GM18520 (cell line): ENCODE results near the gene NT5DC2.
"Not testable (repeated sequence)": the region's sequence is repeated elsewhere in the genome, so short reads cannot be mapped to it uniquely, and the experiment has no call there.

Experiments used
- ATAC-seq: cut with Tn5 transposase; IDR thresholded peaks from one replicate; pipeline ENCODE4 v1.9.1; 2021; ENCODE audit not compliant: unreplicated experiment

The NT5DC2 gene

DNA sequence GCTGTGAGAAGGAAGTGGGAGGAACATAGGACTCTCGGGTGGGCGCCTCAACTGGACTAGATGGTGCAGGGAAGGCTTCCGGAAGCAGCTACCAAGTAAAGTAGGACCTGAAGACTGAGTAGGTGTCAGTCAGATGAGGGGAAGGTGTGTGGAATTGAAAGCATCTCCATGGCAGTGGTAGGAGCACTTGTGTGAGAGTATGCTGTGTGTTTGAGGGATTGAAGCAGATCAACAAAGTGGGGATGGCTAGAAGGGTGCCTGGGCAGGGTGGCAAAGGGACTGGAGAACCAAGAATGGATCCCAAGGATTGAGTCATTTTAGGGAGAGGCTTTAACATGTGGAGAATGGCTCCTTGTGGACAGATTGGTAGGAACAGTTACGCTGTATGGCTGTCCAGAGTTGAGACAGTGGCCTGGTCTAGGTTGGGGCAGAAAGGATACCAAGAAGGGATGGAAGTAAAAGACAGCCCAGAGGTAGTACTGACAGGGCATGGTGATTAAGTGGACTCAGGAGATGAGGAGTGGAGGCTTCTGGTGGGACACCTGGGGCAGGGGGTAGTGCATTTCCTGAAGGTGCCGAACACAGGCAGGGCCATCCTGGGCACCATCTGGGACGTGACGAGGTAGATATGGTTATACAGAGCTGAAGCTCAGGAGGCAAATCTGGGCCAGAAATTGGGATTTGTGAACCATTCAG lies 4.2 kb upstream of the NT5DC2 start:
- ATAC-seq = no peak

DNA sequence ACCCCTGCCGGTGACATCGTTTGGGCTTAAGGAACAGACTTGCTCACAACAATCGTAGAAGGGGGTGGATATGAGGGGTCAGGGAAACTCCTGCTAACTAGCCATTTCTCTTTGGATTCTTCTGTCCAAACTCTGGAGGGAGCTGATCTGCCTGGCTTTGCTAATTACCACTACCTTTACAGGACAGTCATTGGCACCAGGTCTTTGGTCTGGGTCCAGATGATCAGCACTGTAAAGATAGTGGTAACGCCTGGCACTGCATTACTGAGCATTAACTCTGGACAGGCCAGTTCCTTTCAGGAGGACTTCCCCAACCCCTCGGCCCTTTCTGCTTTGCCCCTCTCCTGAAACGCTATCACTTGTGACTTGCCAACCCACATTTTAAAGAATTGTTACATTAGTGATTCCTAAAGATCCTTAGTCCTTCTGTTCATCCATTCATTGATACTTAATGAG lies 3.5 kb upstream of the NT5DC2 start:
- ATAC-seq = no peak

DNA sequence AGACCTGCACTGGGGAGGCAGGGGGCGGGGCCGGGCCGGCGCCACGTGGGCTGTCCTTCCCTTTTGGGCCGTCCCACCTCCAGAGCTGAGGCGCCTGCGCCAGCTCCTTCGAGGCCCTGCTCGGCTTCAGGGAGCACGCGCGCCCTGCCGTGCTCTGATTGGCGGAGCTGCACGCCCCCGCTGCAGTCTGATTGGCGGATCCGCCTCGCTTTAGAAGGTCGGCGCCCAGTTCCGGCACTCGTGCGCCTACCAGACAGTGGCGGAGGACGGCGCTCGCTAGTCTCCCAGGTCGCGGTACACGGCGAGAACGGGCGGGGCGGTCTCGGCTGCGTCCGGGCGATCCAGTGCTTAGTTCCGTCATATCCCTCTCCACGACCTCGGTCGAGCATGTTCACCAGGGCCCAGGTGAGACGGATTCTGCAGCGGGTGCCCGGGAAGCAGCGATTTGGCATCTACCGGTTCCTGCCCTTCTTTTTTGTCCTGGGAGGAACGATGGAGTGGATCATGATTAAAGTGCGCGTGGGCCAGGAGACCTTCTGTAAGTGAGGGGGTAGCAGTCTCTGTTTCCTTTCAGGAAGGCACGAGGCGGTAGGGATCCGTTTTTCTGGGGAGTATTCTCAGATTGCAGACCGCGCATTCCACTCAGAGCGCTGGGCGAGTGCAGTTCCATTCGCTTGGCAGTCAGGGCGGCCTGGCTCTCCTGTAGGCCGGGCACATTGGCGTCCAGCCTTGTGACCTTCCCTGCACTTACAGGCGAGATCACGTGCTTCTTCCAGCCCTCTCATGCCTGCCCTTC lies 2.9 kb upstream of the NT5DC2 start, which contains the start of gene UQCC5:
UQCC5 (plus strand) TSS at position 237 of the 796 bp plus-strand sequence; CDS start at position 388, 151 bp downstream.
- peak; percentile 84 for ATAC-seq

DNA sequence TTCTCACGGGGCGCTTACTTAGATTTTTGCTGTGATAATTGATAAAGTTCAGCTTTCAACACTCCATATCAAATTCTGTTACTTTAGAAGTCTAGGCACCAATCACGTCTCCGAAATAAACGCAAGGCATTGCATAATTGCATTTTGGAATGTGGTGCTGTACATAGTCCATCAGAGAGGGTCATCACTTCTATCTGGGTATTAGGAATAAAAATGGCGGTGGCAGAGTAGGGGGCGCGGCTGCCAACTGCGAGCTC lies 2.4 kb upstream of the NT5DC2 start:
- no peak for ATAC-seq

DNA sequence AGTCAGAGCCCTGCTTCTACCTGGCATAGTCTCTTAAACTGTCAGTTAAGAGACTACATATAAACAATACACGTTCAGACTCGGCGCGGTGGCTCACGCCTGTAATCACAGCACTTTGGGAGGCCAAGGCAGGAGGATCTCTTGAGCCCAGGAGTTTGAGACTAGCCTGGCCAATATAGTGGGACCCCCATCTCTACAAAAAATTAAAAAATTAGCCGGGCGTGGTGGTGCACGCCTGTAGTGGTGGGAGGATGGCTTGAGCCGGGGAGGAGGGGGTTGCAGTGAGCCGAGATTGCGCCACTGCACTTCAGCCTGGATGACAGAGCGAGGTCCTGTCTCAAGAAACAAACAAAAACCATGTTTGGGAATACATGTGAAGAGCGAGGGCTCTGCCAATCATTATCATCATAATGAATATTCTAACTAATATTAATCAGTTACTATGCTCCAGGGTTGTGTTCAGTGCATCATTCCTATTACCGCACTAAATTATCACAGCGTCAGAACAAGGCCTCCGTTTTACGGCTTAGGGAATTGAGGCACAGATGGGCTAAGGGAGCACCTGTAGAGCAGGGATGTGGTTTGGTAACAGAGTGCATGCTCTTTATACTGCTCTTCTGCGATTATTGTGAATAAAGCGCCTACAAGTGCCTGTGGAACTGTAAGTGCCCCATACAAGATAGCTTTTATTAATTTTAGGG lies 1.9 kb upstream of the NT5DC2 start:
- ATAC-seq = no peak

DNA sequence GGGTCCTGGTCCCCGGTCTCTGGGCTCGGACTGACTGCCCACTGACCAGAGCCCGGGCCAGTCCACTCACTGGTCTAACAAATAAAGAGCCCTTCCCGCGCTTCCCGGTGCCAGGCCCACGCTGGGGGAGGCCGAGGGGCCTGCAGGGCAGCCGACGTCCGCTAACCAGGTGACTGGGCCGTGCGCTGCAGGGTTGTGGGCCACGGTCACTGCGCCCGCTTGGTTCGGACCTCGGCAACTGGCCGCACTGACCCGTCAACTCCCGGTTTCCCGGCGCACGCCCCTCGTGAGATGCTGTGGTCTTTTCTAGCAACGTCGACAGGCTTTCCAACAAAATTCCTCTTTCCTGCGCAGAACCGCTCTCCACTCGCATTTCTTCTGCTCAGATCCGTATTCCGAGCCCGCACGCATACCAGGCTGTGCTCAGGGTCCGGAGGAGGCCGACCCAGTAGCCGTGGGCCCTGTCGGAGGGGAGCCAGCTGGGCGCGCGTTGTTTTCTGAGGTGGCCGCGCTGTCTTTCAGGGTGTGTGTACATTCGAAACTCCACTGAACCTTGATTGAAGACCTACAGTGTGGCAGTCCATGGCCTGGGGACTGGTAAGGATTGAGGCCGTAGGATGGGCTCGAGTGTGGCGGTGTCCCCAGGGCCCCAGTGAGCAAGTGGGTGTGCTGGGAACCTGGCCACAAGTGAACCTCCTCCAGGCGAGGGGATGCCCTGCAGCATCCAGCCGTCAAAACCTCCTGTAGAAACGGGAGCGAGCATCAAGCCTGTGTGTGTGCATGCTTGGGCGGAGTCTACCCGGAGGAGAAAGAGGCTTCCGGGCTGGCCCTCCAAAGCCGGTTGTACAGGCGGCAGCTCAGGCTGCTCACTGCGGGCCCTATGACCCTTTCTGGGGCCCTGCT lies 875 bp upstream of the NT5DC2 start:
- no peak for ATAC-seq

DNA sequence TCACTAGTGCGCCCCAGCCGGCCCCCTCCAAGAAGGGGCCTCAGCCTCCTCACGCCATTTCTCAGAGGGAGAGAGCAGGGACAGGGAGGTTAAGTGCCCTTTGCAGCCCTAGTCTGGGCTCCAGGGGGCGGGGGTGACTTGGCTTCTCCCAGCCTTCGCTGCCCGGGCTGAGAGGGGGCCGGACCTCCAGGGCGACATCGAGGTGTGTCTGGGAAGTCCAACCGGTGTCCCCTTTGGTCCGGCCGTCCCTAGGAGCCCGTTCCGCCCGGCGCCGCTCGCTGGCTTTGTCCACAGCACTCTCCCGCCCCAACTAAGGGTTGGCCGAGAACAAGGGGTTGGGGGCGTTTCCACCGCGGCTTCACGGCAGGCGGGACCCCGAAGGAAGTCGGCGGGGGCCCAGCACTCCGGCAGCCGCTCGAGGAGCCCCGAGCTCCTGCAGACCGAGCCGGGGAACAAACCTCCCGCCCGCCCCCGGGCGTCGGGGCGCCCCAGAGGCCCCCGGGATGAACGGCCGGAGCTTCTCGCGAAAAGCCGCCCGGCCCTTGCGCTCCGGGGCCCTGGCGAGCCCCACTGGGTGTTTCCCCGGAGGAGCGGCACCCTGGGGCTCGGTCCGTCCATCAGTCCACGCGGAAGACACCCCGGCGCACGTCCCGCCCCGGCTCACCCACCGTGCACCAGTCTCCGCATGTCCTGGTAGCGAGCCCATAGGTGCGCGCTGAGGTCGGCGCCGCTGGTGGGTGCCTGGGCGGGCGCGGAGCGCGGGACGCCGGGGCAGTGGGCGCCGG lies 627 bp downstream of the NT5DC2 start:
- no peak for ATAC-seq

DNA sequence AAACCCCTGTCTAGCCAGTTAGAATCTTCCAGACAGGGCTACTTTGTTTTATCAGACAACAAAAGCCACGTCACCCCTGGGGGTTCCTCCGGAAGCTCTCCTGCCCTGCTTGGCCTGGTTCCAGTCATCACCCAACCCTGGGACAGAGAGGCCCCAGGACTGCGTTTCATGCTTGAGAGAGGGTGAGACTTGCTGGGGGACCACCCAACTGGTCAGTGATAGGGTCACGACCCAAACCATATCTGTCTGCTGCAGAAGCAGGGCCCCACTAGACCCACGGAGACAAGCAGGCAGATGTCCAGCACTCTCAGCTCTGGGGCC lies 1.2 kb downstream of the NT5DC2 start:
- no peak for ATAC-seq

DNA sequence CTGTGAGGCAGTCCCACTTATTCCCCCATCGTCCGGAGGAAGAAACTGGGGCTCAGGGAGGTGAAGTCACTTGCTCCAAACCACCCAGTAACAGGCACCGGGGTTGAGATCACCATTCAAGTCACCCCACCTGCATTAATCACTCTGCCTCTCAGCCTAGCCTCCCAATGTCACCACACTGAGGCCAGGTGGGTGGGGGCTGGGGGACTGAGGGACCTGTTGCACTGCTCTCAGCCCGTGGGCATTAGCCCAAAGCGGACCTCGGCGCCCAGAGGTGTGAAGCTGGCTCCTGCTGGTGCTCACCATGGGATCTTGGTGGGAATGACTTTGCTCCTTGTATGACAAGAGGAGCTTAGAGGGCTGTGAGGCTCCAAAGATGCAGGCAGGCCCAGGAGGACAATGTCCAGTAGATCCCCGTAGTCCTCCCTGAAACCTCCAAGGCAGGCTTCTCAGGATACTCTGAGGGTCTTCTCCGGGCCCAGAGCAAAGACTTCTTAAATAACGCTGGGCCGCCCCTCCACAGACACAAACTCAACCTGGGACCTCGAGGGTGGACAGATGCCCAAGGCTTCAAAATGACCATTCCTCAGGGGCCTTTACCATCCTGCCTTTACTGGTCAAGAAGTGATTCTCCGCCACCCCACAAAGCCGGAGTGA lies 1.7 kb downstream of the NT5DC2 start:
- ATAC-seq = no peak

DNA sequence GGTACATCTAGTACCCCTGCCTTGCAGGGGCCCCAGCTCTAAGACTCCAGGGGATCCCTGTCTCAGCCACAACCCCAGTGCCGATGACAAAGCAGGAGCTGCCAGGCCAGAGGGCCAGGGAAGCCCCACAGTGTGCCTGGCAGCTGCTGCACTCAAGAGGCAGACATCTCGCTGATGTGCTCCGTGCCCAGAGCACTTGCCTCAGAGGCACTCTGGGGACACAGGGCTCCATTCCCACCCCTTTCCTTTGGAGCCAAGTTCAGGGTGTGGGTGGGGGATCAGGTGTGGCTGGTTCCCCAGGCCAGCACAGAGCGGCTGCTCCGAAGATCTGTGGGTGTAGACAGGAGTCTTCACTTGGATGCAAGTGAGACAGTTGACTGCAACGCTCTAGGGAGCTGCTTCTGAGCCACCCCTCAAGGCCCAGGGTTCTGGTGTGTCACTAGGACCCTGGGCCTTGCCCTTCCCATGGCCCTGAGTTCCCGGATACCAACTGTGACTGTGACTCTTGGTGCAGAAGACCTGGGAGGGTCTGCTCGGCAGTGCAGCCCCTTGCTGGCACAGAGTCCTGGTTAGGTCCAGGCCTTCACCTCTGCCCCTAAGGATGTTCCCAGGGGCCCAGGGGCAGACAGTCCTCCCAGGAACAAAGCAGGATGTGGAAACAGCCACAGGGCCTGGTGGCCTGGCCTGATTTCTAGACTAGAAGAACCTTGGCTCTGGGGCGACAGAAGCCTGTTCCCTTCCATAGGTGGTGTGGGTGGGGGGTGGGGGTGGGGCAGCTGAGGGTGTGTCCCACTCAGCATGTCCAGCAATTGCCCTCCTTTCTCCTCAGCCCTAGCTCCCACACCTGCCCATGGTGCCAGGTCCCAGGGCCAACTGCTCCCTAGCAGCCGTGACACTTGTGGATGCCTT lies 2.5 kb downstream of the NT5DC2 start:
- ATAC-seq = no peak

DNA sequence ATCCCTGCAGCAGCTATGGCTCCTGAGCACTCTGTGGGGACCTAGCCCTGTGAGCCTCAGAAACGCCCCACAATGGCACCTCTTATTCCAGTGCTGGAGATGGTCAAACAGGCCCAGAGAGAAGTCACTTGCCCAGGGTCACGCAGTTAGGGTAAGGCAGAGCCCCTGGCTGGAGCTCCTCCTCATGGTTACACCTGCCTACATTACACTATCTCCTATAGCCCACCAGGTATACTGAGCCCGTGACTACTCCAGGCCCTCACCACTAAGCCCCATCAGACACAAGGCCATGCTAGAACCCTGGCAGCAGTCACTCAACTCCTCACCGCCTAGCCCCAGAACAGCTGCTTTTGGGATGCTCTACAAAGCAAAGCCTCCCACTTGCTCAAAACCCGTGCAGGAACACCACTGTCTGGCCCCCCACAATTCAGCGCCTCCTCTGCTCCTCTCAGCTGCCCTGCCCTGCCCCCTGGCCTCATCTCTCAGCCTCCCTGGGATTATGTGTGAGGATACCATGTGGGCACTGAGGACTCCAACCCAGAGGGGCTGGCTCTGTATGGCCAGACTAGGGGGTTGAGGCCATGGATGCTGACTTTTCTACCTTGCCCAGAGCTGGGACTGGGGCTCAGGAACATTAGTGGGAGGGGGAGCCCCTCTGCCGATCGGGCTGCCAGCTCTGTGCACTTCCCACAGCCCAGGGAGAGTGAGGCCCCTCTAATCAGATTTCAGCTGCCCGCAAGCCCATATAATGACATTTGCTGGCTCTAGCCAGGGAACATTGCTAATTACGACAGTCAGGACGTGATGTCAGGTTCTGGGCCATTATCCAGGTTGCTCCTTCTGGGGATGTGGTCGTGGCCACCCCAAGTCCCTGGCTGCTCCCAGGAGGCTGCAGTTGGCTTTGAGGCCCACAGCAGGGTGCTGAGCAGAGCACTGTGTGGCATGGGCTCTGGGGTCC lies 4.0 kb downstream of the NT5DC2 start:
- no peak for ATAC-seq

DNA sequence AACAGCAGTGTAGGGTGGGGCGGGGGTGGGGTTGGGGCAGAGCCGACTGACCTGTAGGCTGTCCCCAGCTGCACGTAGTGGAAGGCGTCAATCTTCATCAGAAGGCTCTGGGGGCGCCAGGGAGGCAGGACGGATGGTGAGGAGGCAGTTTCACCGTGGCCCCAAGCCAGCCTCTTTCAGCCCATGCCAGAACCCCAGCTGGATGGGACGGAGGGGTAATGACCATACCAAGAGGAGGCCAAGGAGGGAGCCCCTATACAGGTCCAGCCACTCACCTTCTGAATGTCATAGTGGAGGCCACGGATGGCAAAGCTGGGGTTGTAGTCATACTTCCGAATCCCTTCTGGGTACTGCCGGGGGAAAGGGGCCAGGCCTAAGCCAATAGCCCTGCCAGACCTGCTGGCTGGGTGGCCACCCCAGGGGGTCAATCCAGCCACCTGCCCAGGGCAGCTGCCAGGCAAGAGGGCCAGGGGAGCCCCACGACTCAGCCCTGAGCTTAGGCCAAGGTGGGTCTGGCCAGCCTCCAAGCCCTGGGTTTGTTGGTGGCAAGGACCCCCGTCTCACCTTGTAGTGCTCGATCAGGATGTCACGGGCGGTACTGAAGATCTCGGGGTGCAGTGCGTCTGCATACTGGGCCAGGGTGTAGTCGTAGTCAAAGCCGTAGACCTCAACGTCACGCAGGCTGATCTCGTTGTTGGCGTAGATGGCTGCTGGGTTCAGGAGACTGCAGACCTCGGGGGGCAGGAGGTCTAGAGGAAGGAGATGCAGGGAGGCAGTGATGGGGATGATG lies 4.9 kb downstream of the NT5DC2 start:
- no peak for ATAC-seq

DNA sequence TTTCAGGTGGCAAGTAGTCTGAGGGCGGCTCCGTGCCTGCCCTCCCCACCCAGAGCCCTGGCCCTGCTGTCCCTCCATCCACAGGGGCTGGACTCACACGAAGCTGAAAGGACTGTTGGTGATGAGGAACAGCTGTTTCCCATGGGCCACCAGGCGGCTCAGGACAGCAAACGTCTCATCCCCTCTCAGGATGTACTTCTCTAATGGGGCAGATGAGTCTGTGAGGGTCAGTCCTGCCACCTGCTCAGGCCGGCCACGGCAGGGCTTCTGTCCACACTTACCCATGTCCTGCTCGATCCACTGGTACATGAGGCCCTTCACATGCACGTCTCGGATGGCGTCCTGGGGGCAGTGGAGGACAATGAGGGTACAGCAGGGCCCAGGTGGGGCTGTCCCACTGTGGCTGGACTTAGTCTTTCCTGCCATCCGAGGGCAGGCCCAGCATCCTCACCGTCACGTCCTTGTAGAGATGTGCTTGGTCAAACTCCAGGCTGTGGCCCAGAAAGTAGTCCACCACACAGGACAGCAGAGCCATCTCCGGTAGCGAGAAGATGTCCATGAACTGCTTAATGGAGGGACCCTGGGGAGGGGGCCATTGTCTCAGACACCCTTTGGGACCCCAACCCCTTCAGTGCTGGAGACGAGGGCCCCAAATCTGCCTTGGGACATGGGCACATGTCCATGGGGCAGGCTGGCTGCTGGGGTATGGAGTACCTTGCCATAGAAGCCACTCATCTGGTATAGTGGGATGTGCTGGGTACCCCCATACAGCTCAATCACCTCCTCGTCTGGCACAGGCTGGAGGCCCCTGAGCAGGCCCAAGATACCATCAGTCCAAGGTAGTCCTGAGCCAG lies 5.7 kb downstream of the NT5DC2 start:
- no peak for ATAC-seq

DNA sequence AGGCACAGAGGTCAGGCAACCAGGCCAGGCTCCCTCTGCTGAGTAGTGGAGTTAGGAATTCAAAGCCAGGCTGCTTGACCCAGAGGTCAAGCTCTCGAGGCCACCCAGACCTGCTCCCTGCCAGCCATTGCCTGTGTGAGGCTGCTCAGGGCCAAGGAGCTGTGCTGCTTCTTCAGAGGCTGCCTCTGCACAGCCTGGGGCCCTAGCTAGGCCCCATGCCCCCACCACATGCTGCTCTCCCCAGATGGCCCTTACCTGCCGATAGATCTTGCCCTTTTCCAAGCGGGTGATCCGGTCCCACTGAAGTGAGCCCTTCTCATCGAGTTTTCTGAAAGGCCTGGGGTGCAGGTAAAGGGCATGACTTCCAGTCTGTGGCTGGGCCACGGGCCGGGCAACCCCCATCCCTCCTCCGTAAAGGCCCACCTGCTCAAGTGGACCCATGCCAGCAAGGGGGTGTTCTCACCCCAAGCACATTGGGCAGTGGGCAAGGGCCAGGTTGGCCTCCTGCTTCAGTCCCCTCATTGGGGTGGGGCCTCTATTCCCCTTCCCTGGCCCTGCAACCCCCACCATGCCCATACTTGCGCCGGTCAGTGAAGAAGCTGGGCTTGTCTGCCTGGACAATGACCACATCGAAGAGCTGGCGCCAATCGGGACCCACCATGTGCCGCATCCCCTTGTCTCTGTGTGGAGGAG lies 6.5 kb downstream of the NT5DC2 start:
- ATAC-seq = no peak

DNA sequence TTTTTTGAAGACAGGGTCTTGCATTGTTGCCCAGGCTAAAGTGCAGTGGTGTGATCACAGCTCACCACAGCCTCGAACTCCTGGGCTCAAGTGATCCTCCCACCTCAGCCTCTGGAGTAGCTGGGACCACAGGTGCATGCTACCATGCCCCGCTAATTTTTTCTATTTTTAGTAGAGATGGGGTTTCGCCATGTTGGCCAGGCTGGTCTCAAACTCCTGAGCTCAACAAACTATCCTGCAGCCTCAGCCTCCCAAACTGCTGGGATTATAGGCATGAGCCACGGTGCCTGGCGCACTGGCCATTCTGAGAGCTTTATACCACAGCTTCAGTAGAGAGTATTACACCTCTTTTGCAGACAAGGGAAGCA lies 7.0 kb downstream of the NT5DC2 start:
- not testable (repeated sequence) for ATAC-seq
